ENCODE data around the gene SLC22A23.

SLC22A23 gene

DNA sequence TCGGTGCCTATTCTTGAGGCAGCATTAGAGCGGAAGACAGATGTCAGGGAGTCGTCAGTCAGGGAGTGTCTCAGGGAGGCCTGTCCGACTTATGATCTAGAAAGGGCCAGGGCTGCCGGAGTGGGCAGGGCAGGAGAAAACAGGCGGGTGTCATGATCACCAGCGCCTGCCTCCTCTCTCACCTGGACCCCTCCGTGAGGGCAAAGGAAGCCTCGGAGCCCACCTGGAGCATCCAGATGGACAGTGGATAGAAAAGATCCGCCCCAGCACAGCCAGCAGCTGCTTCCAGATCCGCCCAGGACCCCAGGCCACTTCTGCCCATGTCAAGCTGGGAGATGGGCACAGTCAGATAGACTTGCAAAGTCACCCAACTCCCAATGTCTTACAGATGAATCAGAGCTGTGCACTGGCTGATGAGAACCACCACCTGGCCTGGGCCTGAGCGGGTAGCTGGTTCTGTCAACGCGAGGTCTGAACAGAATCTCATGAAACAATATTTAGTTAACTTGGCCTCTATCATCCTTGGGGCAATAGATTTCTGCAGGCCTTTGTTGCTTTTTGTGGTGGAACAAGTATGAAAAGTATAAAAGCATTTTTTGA lies 175.9 kb downstream of the SLC22A23 start:
- no peak for DNase-seq

DNA sequence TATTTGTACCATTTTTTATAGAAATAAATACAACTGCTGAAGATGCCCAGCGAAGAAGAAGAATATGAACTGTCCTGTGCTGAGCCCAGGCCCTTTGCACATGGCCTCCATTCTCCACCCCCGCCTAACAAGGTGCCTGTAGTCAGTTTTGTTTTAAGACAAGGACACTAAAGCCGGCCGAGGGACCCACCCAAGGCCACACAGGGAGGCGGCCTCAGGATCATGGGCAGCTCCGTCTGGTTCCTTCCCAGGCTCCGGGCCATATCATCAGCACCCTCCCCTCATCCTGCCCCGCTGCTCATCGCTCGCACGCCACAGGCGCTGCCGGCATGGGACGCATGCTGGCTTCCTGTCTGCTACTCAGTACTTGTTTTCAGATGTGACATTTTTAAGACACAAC lies 176.8 kb downstream of the SLC22A23 start:
- DNase-seq, result no peak

DNA sequence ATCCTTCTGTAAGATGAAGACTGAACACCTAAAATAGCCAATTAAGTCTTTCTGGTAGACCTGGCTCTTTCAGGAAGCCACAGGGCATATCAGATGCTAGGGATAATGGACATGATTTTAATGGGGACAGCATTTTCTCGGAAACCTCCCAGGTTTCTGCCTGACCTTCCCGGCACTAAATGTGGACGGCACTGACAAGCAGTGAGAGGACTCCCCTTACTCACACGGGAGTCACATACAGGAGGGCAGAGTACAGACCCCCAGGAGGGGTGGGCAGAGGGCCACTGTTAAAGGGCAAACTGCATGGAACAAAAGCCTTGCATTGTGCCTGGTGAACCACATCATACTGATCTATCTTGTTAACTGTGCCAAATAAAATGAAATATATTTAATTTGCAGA lies 178.2 kb downstream of the SLC22A23 start:
- DNase-seq, result no peak

DNA sequence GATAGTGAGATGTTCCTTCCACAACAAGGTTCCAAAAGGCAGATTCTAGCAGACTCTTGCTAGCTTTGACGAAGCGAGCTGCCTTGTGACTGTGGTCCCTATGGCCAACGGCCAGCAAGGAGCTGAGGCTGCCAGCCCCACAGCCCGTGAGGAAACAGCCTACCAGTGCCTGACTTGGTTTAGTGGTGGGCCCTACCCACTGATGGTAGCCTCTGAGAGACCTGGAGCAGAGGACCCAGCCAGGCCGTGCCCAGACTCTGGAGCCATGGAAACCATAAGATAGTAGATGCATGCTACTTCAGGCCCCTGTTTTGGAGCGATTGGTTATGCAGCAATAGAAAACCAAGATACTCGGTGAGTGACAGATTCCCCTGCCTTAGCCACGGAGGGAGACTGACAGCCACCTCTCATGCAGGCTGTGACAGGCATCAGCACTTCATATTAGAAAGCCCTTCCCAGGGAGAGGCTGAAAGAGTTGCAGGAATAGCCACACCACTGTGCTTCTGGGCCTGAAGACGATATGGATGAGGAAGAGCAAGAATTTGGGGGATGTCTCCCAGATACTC lies 178.9 kb downstream of the SLC22A23 start:
- DNase-seq, result no peak

DNA sequence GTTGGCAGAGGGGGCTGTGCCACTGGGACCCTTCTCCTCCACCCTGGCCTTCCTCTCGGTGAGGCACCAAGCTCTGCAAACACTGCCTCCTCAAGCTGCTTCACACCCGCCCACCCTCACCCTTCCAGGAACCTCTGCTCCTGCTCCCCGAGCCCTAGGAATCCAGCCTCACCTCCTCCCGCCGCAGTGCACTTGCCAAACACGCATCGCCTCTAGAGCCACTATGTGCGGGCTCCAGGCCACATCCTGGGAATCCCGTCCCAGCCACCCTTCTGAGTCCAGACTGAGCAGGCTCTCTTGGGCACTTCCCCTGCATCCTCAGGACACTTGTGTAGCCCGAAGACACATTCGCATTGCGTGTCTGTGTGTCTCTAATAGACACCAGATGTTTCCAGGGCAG lies 179.6 kb downstream of the SLC22A23 start:
- no peak for DNase-seq

DNA sequence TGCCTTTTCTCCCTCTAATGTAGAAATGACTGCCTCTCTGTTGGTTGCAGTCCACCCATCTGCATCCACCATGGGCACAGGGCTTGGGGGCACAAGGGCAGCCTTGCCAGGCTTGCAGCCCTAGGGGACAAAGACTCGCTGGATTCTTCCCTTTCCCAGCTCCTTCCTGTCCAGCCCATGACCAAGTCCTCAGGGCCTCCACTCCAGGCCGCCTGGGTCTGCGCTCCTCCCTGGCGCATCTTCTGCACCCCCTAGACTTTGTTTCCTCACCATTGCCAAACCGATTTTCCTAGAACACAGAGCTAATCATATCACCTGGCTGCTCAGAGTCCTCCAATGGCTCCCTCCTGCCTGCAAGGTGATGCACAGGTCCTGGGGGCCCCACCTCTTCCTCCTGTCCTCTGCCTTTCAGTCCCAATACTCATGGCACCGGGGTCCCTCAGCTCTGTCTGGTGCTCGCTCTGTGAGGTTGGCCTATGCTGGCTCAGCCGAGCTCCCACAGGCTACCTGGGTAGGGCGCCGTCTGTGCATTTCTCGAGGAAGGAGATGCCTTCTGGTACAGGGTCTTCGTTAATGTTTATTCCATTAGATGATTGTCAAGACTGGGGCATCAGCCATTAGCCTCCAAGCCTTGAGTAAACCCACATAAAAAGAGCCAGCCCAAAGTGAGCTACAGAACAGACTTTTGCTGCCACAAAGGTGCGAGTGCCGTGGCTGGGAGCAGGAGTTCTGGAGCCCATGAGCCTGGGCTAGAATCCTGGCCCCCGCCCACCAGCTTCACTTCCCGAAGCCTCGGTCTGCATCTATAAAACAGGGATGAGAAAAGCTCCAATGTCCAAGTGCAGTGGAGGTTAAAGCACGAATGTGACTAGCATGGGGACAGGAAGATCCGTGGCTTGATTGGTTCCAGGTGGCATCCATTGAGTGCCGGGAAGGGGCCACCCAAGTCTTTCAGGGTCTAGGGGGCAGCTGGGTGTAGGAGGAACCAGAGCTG lies 180.4 kb downstream of the SLC22A23 start:
- no peak for DNase-seq

DNA sequence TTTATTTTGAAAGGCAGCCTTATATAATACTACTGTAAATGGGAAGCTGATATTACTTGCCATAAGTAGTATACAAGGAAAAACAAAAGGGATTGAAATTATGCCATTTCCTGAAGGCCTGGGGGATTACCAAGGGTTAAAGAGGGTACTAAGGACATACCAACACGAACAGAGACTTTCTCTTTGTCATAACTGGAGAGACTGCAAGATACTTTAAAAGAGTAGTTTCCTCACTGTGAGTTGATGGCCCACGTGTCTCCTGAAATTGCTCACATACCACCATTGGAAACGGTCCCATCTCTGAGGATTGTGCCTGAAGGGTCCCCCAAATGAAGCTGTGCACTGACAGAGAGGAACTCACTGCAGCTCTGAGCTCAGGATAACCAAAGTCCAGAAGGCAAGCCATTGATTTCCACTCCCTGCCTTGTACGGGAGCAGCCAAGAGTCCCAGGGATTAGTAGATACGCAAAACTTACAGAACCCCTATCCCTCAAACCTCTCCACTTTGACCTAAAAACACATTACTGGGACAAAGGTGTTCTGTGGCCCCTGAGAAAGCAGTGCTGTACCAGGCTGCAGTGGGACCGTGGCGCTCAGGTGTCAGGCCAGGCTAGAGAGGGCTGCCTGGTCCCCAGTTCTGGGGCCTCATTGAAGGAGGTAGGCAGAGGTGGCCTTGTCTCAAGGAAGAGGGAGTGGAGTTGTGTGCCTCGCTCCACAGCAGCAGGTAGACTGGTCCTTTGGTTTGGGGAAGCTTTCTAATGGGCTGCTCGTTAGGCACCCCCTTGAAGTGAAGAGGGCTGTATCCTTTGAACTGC lies 182.9 kb downstream of the SLC22A23 start:
- DNase-seq, result no peak

DNA sequence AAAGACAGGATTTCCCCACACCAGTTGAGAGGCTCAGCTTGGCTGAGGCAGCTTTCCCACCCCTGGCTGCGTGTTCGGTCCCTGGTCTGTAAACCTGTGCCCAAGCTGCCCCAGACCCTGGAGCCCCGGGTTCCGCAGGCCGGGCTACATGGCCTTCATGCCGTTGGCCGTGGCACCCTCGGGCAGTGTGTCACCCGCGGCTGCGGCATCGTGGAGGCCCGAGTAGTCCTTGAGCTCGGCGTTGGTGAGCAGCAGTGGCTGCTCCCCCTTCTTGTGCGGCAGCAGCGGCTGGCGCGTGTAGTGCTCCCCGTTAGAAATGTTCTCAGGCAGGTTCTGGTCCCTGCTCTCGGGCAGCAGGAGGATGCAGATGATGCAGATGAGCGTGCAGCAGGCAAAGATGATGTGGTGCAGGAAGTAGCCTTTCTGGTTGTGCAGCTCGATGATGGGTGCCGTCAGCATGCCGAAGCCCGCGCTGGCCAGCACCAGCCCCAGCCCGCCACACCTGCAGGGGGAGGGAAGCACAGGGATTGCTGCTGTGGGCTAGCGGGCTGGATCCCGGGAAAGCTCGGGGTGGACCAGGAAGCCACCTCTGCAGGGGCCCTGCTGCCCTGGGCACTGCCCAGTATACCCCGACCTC lies 183.8 kb downstream of the SLC22A23 start:
- no peak for DNase-seq

DNA sequence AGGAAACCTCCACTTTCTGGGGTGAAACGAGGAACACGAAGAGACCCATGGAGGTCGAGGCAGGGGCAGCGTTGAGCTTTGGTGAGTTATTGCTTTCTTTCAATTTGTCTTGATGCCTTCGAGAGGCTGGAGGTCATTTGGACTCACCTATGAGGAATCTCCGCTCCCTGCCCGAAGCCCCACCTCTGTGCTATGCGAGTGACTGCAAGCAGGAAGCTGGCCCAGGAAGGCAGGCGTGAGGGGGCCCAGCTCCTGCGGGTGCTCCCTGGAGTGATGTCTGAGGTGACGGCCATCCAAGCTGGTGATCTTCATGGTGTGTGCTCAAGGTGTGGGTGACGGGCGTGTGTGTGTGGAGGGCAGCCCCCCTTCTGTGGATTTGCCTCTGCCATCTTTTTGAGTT lies 185.1 kb downstream of the SLC22A23 start:
- no peak for DNase-seq

DNA sequence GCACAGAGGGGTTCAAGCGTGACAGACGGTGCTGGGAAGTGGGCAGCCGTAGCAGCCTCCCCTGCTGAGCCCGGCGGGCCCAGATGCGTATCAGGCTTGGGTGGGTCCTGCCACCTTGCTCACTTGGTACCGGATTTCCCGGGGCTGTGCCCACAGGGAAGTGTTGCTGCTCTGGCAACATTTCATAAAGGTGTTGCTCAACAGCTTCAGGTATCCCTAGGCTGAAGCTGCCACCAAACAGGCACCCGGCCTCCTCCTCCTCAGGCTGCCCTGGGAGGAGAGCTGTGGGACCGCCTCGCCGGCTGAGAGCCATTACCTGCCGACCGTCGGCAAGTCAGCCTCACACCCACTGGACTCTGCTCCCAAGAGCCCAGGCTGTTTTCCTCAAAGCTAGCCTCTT lies 186.6 kb downstream of the SLC22A23 start:
- no peak for DNase-seq

DNA sequence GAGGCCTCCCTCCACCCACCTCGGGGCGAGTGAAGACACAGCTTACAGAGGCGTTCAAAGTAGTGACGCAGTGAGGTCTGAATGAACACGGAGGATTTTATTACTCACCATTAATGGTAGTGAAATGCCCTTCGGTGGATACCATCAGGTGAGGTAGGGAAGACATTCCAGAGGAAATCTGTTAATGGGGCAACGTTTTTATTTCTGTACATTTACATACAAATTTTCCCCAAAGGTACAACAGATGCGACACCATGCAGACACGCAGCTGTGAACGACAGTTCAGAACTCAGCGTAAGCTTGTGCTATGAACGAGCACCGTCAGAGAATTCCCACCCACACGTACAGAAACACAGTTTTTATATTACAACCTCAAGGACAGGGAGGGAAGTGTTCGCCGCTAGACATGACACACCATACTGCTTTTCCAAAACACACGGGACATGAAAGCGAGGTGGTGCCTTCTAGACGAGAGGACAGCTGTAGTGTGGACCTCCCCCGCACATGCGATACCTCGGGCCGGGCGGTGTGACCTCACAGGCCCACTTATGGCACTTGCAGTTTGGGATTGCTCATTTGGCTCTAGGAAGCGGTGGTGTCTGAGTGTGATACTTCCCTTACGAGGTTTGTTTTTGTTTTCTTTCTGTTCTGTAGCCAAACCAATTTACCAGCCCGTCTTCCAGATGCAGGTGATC lies 187.4 kb downstream of the SLC22A23 start:
- peak; percentile 13 for DNase-seq

DNA sequence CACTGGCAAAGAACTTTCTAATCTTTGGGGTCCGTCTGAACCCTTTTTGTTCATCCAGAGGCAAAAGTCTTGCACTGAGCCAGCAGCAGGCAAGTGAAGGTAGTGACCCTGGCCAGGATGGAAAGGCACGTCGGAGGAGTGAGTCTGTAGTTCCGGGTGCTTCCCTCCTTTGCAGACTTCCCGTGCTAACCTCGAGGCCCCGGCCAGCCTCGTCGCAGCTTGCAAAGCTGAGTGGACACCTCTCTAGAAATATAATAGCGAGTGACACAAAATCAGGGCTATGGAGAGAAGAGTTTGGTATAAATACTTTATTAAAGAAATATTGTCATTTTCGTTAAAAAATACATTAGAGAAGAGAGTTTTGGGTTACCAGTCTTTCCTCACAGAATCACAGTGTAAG lies 188.2 kb downstream of the SLC22A23 start:
- no peak for DNase-seq

DNA sequence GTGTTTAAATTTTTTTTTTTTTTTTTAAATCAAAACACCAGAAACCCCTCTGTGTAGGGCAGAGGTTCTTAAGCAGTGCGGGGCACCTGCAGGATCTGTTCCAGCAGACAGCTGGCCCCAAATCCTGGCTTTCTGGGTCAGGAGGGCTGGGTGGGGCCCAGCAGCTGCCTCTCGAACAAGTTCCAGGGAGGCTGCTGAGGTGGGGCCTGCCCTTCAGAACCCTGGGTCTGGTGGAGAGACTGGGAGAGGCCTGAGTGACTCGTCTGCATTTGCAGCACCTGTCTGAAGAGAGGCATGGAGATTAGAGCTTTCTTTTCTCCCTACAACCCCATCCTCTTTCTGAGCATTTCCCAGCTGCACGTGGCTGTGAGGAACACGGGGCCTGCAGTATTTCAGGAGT lies 189.7 kb downstream of the SLC22A23 start:
- DNase-seq, result no peak

DNA sequence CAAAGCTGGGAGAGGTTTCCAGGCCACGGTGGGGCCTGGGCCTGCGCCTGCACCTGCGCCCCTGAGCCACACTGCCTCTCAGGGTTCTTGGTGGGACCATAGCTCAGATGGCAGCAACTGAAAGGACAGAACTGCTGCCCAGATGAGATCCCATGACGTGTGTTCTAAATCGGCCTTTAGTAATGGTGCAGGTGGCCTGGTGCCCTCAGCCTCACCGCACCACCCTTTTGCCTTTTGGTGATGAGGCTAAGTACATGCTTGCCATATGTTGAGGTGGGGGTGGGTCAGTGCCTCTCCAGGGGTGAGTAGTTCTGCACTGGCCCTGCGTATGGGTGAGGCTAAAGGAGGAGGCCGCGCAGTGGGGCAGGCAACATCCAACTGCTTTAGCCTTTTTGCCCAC lies 190.7 kb downstream of the SLC22A23 start:
- no peak for DNase-seq

DNA sequence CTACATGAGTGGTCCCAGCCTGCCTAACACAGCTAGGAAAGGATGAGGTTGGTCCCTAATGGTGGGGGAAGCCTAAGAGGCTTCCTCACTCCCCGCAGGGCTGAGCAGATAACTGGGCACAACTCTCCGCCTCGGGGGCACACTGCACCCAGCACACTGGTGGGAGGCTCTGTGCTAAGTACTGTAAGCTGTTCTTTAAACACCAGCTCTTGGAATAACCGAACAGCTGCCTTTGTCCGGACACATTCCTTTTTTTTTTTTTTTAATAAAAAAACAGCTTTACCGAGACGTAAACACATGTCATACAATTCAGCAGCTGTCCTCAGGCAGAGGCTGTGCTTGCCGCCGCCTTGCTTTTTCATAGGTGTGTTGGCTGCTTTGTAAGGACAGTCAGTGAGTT lies 191.2 kb downstream of the SLC22A23 start:
- no peak for DNase-seq

DNA sequence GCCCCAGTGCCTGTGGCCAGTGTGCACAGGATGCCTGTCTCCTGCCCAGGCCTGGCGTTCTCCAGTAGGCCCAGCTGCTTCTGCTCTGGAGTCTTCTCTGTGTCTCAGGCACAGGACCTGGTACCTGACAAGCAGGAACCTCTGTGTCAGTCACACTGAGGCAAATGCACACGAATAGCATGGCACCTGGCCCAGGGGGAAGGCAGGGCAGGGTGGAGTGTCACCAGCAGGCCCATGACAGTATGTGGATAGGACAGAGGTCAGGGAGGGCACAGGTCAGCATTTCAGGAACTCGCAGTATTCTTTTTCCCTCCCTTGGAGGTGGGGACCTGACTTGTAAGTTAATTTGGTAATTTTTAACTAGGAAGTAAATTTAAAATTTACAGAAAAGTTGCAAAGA lies 192.5 kb downstream of the SLC22A23 start:
- no peak for DNase-seq

DNA sequence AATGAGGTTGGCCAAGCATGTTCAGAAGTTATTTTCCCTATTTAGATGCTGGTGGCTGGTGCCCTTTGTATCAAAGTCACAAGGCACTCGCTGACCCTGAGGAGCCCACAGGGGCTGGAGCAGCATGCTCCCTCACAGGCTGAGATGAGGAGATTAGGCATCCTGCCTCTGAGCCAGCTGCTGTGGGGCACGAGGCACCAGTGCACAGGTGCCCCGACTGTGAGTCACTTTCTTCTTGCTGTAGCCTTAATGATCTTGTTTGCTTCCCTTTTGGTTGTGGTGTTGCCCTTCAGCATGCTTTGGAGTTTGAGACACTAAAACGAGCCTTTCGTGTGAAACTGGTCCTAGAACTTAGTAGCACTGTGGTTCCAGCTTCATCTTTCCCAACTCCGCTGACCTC lies 193.8 kb downstream of the SLC22A23 start:
- no peak for DNase-seq

DNA sequence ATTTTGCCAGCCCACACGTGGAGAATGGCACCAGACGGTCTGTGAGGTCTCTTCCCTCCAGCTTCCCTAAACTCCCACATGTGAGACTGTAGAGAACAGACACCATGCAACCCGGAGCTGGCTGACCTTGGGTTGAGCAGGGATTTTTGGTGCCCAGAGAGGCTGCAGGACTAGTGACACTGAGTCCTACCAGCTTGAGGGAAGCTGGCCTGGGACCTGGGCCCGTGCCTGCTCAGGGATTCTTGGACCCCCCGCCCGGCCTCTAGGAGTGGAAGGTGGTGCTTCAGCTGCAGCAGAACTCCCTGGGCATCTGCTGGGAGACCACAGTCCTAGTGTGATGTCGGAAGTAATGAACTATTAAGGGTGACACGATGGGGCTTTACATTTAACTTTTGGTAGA lies 194.9 kb downstream of the SLC22A23 start:
- DNase-seq, result no peak

DNA sequence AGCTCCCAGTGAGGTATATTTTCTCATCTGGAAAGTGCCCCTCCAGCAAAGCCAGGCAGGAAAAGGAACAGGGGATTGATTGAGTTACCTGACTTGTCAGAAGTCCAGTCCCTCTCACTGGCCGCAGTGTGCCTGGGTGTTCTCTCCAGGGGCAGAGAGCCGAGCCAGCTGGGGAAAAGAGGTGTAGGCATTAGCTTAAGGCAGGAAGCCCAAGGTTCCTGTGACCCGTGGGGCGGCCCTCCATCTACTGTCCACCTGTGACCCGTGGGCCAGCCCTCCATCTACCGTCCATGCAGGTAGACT lies 195.4 kb downstream of the SLC22A23 start:
- DNase-seq, result no peak

DNA sequence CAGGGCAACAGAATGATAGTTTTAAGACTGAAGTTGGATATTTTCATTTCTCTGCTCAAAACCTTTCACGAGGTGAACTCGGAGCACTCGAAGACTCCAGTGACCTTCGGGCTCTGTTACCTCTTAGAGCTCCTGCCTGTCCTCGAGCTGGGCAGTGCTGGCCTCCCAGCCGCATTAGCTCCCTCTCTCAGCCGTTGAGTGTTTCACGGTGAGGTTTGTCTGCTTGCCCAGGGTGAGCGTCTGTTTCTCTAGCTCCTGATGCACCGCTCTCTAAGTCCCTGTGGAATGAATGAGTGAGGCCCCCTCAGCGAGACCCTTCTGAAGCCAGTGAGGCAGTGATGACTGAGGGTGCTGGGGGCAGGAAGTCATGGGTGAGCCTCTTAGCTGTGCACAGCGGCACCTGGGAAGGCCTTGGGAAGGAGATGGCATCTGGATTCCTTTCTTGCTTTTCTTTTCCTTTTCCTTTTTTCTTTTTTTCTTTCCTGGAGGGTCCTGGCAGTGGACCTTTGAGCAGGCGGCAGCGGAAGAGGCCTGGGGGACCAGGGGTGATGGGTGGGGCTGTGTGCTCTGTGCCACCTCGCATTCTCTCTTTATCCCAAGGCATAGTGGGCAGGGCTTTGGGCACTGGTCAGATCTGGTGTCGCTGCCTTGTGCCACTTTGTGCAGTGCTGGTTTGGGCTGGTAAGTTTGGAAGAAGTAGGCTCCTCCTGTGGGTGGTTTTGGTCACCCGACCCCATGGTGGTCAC lies 195.9 kb downstream of the SLC22A23 start:
- DNase-seq, result no peak

DNA sequence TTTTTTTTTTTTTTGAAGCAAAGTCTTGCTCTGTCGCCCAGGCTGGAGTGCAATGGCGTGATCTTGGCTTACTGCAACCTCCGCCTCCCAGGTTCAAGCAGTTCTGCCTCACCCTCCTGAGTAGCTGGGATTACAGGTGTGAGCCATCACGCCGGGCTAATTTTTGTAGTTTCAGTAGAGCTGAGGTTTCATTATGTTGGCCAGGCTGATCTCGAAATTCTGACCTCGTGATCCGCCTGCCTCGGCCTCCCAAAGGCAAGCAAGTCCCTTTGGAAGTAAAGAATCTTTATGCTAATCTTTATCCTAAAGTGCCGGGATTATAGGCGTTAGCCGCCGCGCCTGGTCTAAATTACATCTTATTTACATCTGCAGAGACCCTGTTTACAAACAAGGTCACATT lies 196.6 kb downstream of the SLC22A23 start:
- DNase-seq, result no peak
